HEK293 (cell line): ENCODE data around the gene CSNK1A1L.
A peak's percentile ranks its signal among the peaks of the same experiment; 100 is the strongest.

Source experiments
- CTCF ChIA-PET: fragments of 350-600 bp; formaldehyde crosslinking; extraction: SDS; loops from one replicate; lab custom pipeline; 2021; ENCODE audit warnings: antibody characterized with exemption; lab: Yijun Ruan, JAX
- POLR2A ChIA-PET: fragments of 300-600 bp; formaldehyde crosslinking; extraction: SDS; loops from one replicate; lab custom pipeline; 2020; ENCODE audit warnings: antibody characterized with exemption, inconsistent platforms; lab: Yijun Ruan, JAX
- H3K27ac ChIP-seq: fragments of 200-500 bp; sonication (Bioruptor generic); 2 replicates; pipeline ENCODE4 v1.5.1; 2014; ENCODE audit warnings: low read depth, low read length, control low read depth, inconsistent platforms; ENCODE audit errors: extremely low read depth
- H3K36me3 ChIP-seq, 2 experiments: fragments of 200-500 bp in 1 of 2; sonication (Bioruptor generic) in 1 of 2; 1 replicate in 1 of 2; 2 replicates in 1 of 2; pipeline ENCODE4 v1.5.1; 2014 to 2017; ENCODE audit warnings: inconsistent platforms in 2 of 2, low read length in 2 of 2; ENCODE audit not compliant: control insufficient read depth in 2 of 2, insufficient read depth in 1 of 2
- H3K4me1 ChIP-seq: fragments of 200-500 bp; sonication (Bioruptor generic); 2 replicates; pipeline ENCODE4 v1.5.1; 2014; ENCODE audit warnings: mild to moderate bottlenecking, low read length, inconsistent platforms; ENCODE audit not compliant: control insufficient read depth, insufficient read depth
- H3K4me3 ChIP-seq: 2 replicates; pipeline ENCODE4 v1.5.1; 2011; ENCODE audit warnings: low read depth, mild to moderate bottlenecking, control low read depth, low read length, moderate library complexity
- H3K9me3 ChIP-seq: fragments of 200-500 bp; sonication (Bioruptor generic); 2 replicates; pipeline ENCODE4 v1.5.1; 2014; ENCODE audit warnings: low read depth, low read length, inconsistent platforms; ENCODE audit not compliant: control insufficient read depth, insufficient read depth
- AEBP2 ChIP-seq: fragments of 450-650 bp; formaldehyde crosslinking; IDR thresholded peaks from 2 replicates; pipeline ENCODE4 v1.5.1; 2016; ENCODE audit warnings: missing biosample characterization, missing genetic modification characterization, borderline replicate concordance
- GLIS1 ChIP-seq: fragments of 450-650 bp; formaldehyde crosslinking; IDR thresholded peaks from 2 replicates; pipeline ENCODE4 v1.5.1; 2016; ENCODE audit warnings: missing biosample characterization, missing genetic modification characterization
- KLF1 ChIP-seq: fragments of 450-650 bp; formaldehyde crosslinking; IDR thresholded peaks from 2 replicates; pipeline ENCODE4 v1.5.1; 2016; ENCODE audit warnings: missing biosample characterization, missing genetic modification characterization
- PRDM1 ChIP-seq: fragments of 450-650 bp; formaldehyde crosslinking; IDR thresholded peaks from 2 replicates; pipeline ENCODE4; 2016; ENCODE audit warnings: missing biosample characterization, missing genetic modification characterization
- ZBTB44 ChIP-seq: fragments of 450-650 bp; IDR thresholded peaks from 2 replicates; pipeline ENCODE4 v1.5.1; 2018; ENCODE audit warnings: missing biosample characterization, mild to moderate bottlenecking, missing genetic modification characterization
- ZFP69B ChIP-seq: fragments of 450-650 bp; formaldehyde crosslinking; IDR thresholded peaks from 2 replicates; pipeline ENCODE4 v1.5.1; 2016; ENCODE audit warnings: missing biosample characterization, missing genetic modification characterization
- ZNF132 ChIP-seq: fragments of 450-650 bp; formaldehyde crosslinking; IDR thresholded peaks from 2 replicates; pipeline ENCODE4 v1.5.1; 2017; ENCODE audit warnings: missing biosample characterization, missing genetic modification characterization, borderline replicate concordance
- ZNF148 ChIP-seq: fragments of 450-650 bp; formaldehyde crosslinking; IDR thresholded peaks from 2 replicates; pipeline ENCODE4 v1.5.0; 2017; ENCODE audit warnings: missing biosample characterization, missing genetic modification characterization, borderline replicate concordance
- ZNF335 ChIP-seq: fragments of 450-650 bp; formaldehyde crosslinking; conservative IDR thresholded peaks from 2 replicates; pipeline ENCODE4 v1.5.1; 2016; ENCODE audit warnings: missing biosample characterization, missing genetic modification characterization
- ZNF513 ChIP-seq: fragments of 450-650 bp; IDR thresholded peaks from 2 replicates; pipeline ENCODE4 v1.5.1; 2018; ENCODE audit warnings: missing biosample characterization, missing genetic modification characterization
- ZNF529 ChIP-seq: fragments of 450-650 bp; formaldehyde crosslinking; IDR thresholded peaks from 2 replicates; pipeline ENCODE4 v1.5.1; 2017; ENCODE audit warnings: missing genetic modification characterization, missing biosample characterization; ENCODE audit not compliant: insufficient replicate concordance
- ZNF561 ChIP-seq: fragments of 450-650 bp; IDR thresholded peaks from 2 replicates; pipeline ENCODE4 v1.5.1; 2018; ENCODE audit warnings: missing biosample characterization, missing genetic modification characterization, borderline replicate concordance
- ZNF843 ChIP-seq: fragments of 450-650 bp; formaldehyde crosslinking; IDR thresholded peaks from 2 replicates; pipeline ENCODE4 v1.5.1; 2016; ENCODE audit warnings: missing biosample characterization, missing genetic modification characterization
- ZSCAN16 ChIP-seq: fragments of 450-650 bp; formaldehyde crosslinking; IDR thresholded peaks from 2 replicates; pipeline ENCODE4 v1.5.1; 2016; ENCODE audit warnings: missing biosample characterization, missing genetic modification characterization
- ZSCAN5A ChIP-seq: fragments of 450-650 bp; formaldehyde crosslinking; IDR thresholded peaks from 2 replicates; pipeline ENCODE4 v1.5.1; 2016; ENCODE audit warnings: missing biosample characterization, missing genetic modification characterization

CSNK1A1L gene

GRCh38 chr13:37131092-37131491 lies 25.6 kb upstream of the CSNK1A1L start (continued):
- TF ChIP-seq ZNF132 (tag by site-specific recombination) (no peak), KLF1 (no peak), ZBTB44 (no peak), AEBP2 (tag by site-specific recombination) (no peak), ZSCAN16 (tag by site-specific recombination) (no peak), ZNF529 (tag by site-specific recombination) (no peak), ZSCAN5A (tag by site-specific recombination) (no peak), PRDM1 (tag by site-specific recombination) (no peak), ZNF513 (no peak), ZNF561 (tag by site-specific recombination) (0 out of 2 replicates have a peak, but pooled peaks have one; percentile 22), GLIS1 (tag by site-specific recombination) (no peak), ZNF148 (no peak)

GRCh38 chr13:37129866-37130265 lies 24.4 kb upstream of the CSNK1A1L start:
- Histone ChIP-seq H3K9me3 (no peaks in the 10 kb centered on the region), H3K4me1 (peaks cover 17% of the 10 kb centered on the region), H3K4me3 (no peak overlapping the region), H3K36me3 (no peaks in the 10 kb centered on the region), H3K27ac (no peak overlapping the region)
- ChIA-PET CTCF (no interaction called here), POLR2A (no interaction called here)
- no peak for TF ChIP-seq ZFP69B (tag by site-specific recombination)

- H3K36me3 ChIP-seq, result no peaks in the 10 kb centered on the region
- peaks cover 10% of the 10 kb centered on the region for H3K4me1 ChIP-seq
- CTCF ChIA-PET, result no interaction called here
- TF ChIP-seq ZNF843 (tag by site-specific recombination), result no peak
- 0 out of 2 replicates have a peak, but pooled peaks have one; percentile 1 for TF ChIP-seq ZNF335 (tag by site-specific recombination)
- POLR2A ChIA-PET, result no interaction called here
- H3K4me3 ChIP-seq, result no peak overlapping the region
- H3K27ac ChIP-seq, result peak overlapping the region; percentile 69
- no peaks in the 10 kb centered on the region for H3K9me3 ChIP-seq
These were observed 22.3 kb upstream of the CSNK1A1L start for GRCh38 chr13:37127691-37128241.
